H1 (cell line): Measurements from ENCODE around the gene COMMD1. TPM values are rescaled to one million over a fixed set of nuclear protein-coding genes. Genes with fewer than 3 reads are reported as not detected.

Source experiments
- HDAC6 ChIP-seq: IDR thresholded peaks from one replicate; pipeline ENCODE4 v1.7.1; 2012; ENCODE audit warnings: low read depth, mild to moderate bottlenecking, inconsistent platforms, low read length, moderate library complexity
- MAFK ChIP-seq: IDR thresholded peaks from 2 replicates; pipeline ENCODE4 v1.6.1; 2012; ENCODE audit warnings: low read depth, mild to moderate bottlenecking, improper control_type of control experiment, low read length
- USF2 ChIP-seq: IDR thresholded peaks from 2 replicates; pipeline ENCODE4 v1.6.1; 2011; ENCODE audit warnings: low read length, improper control_type of control experiment
- ZNF274 ChIP-seq: IDR thresholded peaks from 2 replicates; pipeline ENCODE4 v1.7.0; 2012; ENCODE audit warnings: low read length, borderline replicate concordance; ENCODE audit errors: extremely low read depth
- polyA plus RNA-seq, 7 experiments: library from polyadenylated mRNA; depleted of rRNA in 3 of 7; stranded (reverse) in 5 of 7; unstranded in 2 of 7; fragments of >200 nt in 5 of 7; fragments of 200-250 nt in 2 of 7; gene quantifications; 1 replicate in 5 of 7; 2 replicates in 1 of 7; 4 replicates in 1 of 7; pipeline versions ENCODE4 v1.2.1 to v1.2.3, GENCODE V29; 2011 to 2013; ENCODE audit warnings: missing spikeins in 2 of 7, mixed read lengths in 2 of 7
- total RNA-seq: library from RNA; stranded (reverse); fragmentation: NEBNext Ultra II Directional; extraction: Animal tissue kit (Norgen Biotek cat#: 25700); gene quantifications from 2 replicates; pipeline ENCODE4 v1.2.1, GENCODE V29; 2021

The COMMD1 gene
- total and polyA plus RNA-seq, 2 of the 8 experiments (the other 6 are each of a cell fraction or from before 2014, with no cell fraction given), result 23.5 to 28.3 TPM

- TF ChIP-seq MAFK (no peak), ZNF274 (no peak), HDAC6 (no peak), USF2 (no peak)
Observed at GRCh38 chr2:62178741-62179271, 273.3 kb downstream of the COMMD1 start (continued).
